ENCODE data around the gene PPDPF. TPM values are rescaled to one million over a fixed set of nuclear protein-coding genes. Genes with fewer than 3 reads are reported as not detected.

Gene PPDPF
- total RNA-seq, result 100 to 1,000 TPM; 142 to 613 (median 338) TPM

GRCh38 chr20:63520504-63520933, at the start of gene PPDPF:
Gene PPDPF (plus strand): TSS chr20:63520765. CDS start chr20:63521309, 544 bp downstream.
- no peaks in the 10 kb centered on the region for H3K9me3 ChIP-seq
- peak in 3 of 4 donors; percentile 26 to 96 (median 93) for TF ChIP-seq POLR2A (IDR thresholded peaks at IDR 0.05)
- TF ChIP-seq CTCF (IDR thresholded peaks at IDR 0.05), result no peak
- no peak for DNase-seq
- peaks cover 22 to 60% (median 27%) of the 10 kb centered on the region in 3 donors for H3K4me1 ChIP-seq
- WGBS, 2 donors, result no CpG with 5 or more reads among the region's 64 CpGs
- H3K27ac ChIP-seq, result peak within 1 kb of the TSS; percentile 85 to 100 (median 96)
- H3K27me3 ChIP-seq, result no peaks in the 10 kb centered on the region
- peaks cover 6 to 45% (median 7%) of the 10 kb centered on the region in 3 donors for H3K36me3 ChIP-seq
- intact Hi-C loops (cut with DNase I), result no loop called here
- peak within 1 kb of the TSS; percentile 61 to 95 (median 84) for H3K4me3 ChIP-seq

GRCh38 chr20:63471002-63471716, 49.4 kb upstream of the PPDPF start:
- 33 to 37% methylated on average over 3 to 7 of the region's 46 CpGs for WGBS, 2 donors
- intact Hi-C loops (cut with DNase I), result no loop called here
- Histone ChIP-seq H3K4me3 (peak overlapping the region in 1 of 4 donors; percentile 47), H3K4me1 (peaks cover 9 to 16% (median 11%) of the 10 kb centered on the region in 3 donors), H3K27ac (no peak overlapping the region), H3K36me3 (no peaks in the 10 kb centered on the region), H3K9me3 (no peaks in the 10 kb centered on the region), H3K27me3 (peaks cover 13 to 99% (median 30%) of the 10 kb centered on the region in 4 donors)
- DNase-seq, result no peak
- TF ChIP-seq CTCF (IDR thresholded peaks at IDR 0.05), result no peak
- TF ChIP-seq POLR2A (IDR thresholded peaks at IDR 0.05), result no peak

GRCh38 chr20:63471717-63471980, 48.9 kb upstream of the PPDPF start:
- intact Hi-C loops (cut with DNase I), result no loop called here
- Histone ChIP-seq H3K36me3 (no peaks in the 10 kb centered on the region), H3K4me3 (peak overlapping the region in 2 of 4 donors; percentile 27 to 47), H3K9me3 (no peaks in the 10 kb centered on the region), H3K27ac (no peak overlapping the region), H3K4me1 (peaks cover 9 to 16% (median 11%) of the 10 kb centered on the region in 3 donors), H3K27me3 (peaks cover 13 to 99% (median 30%) of the 10 kb centered on the region in 4 donors)
- WGBS, 2 donors, result no CpG with 5 or more reads among the region's 27 CpGs
- TF ChIP-seq POLR2A (IDR thresholded peaks at IDR 0.05), result no peak
- no peak for TF ChIP-seq CTCF (IDR thresholded peaks at IDR 0.05)
- DNase-seq, result no peak

GRCh38 chr20:63471981-63472831, 48.4 kb upstream of the PPDPF start, which contains the start of gene KCNQ2:
Gene KCNQ2 (minus strand): TSS chr20:63472655. CDS start chr20:63472463, 192 bp downstream.
- no peak for TF ChIP-seq POLR2A (IDR thresholded peaks at IDR 0.05)
- no peak for TF ChIP-seq CTCF (IDR thresholded peaks at IDR 0.05)
- no peaks in the 10 kb centered on the region for H3K36me3 ChIP-seq
- DNase-seq, result no peak
- intact Hi-C loops (cut with DNase I), result no loop called here
- H3K27ac ChIP-seq, result no peak within 1 kb of the TSS
- no CpG with 5 or more reads among the region's 111 CpGs for WGBS, 2 donors
- peaks cover 13 to 99% (median 30%) of the 10 kb centered on the region in 4 donors for H3K27me3 ChIP-seq
- H3K4me3 ChIP-seq, result peak within 1 kb of the TSS in 2 of 4 donors; percentile 27 to 47
- H3K9me3 ChIP-seq, result no peaks in the 10 kb centered on the region
- peaks cover 9 to 16% (median 11%) of the 10 kb centered on the region in 3 donors for H3K4me1 ChIP-seq
